MM.1S (cell line): ENCODE results near the gene GALNS.

Source experiments
- DNase-seq: peaks from one replicate; pipeline ENCODE4 v3.0.0-alpha.2; 2015
- H2AFZ ChIP-seq: fragments of 300-600 bp; sonication (generic); 2 replicates; pipeline ENCODE4 v1.6.0; 2016; ENCODE audit warnings: antibody characterized with exemption, low read length
- H3F3A ChIP-seq: fragments of 300-600 bp; sonication (generic); 2 replicates; pipeline ENCODE4 v1.6.1; 2016; ENCODE audit warnings: mild to moderate bottlenecking, antibody characterized with exemption, low read length, moderate library complexity, mixed read lengths; ENCODE audit not compliant: insufficient read depth
- H3K27ac ChIP-seq: fragments of 300-600 bp; sonication (generic); 2 replicates; pipeline ENCODE4 v1.5.1; 2016; ENCODE audit warnings: mild to moderate bottlenecking, low read length
- H3K27me3 ChIP-seq: fragments of 300-600 bp; sonication (generic); replicated peaks from 2 replicates; pipeline ENCODE4 v1.6.0; 2016; ENCODE audit warnings: low read length; ENCODE audit not compliant: insufficient read depth
- H3K36me3 ChIP-seq: fragments of 300-600 bp; sonication (generic); replicated peaks from 2 replicates; pipeline ENCODE4 v1.6.1; 2016; ENCODE audit warnings: mild to moderate bottlenecking, low read length, mixed read lengths; ENCODE audit not compliant: insufficient read depth
- H3K4me1 ChIP-seq: fragments of 300-600 bp; sonication (generic); 2 replicates; pipeline ENCODE4 v1.6.1; 2016; ENCODE audit warnings: low read length, mixed read lengths
- H3K4me2 ChIP-seq: fragments of 300-600 bp; sonication (generic); 2 replicates; pipeline ENCODE4 v1.6.0; 2016; ENCODE audit warnings: low read depth, low read length
- H3K4me3 ChIP-seq: fragments of 300-600 bp; sonication (generic); 2 replicates; pipeline ENCODE4 v1.5.1; 2016; ENCODE audit warnings: low read length, mixed read lengths
- H3K79me2 ChIP-seq: fragments of 300-600 bp; sonication (generic); 2 replicates; pipeline ENCODE4 v1.6.1; 2016; ENCODE audit warnings: mixed run types, low read length, mixed read lengths
- H3K9ac ChIP-seq: fragments of 300-600 bp; sonication (generic); 2 replicates; pipeline ENCODE4 v1.6.1; 2016; ENCODE audit warnings: low read length, mixed read lengths
- H3K9me2 ChIP-seq: fragments of 300-600 bp; sonication (generic); replicated peaks from 2 replicates; pipeline ENCODE4 v1.6.1; 2016; ENCODE audit warnings: mild to moderate bottlenecking, low read length, mixed read lengths; ENCODE audit not compliant: insufficient read depth
- H3K9me3 ChIP-seq: fragments of 300-600 bp; sonication (generic); replicated peaks from 2 replicates; pipeline ENCODE4 v1.6.1; 2016; ENCODE audit warnings: mild to moderate bottlenecking, low read length, mixed read lengths; ENCODE audit not compliant: insufficient read depth
- H4K20me1 ChIP-seq: fragments of 300-600 bp; sonication (generic); 2 replicates; pipeline ENCODE4 v1.6.1; 2016; ENCODE audit warnings: mild to moderate bottlenecking, low read length, moderate library complexity, mixed read lengths; ENCODE audit not compliant: insufficient read depth
- CTCF ChIP-seq: fragments of 300-600 bp; sonication (generic); IDR thresholded peaks from 2 replicates; pipeline ENCODE4 v1.5.1; 2016; ENCODE audit warnings: antibody characterized with exemption, low read length, mixed read lengths
- EZH2 ChIP-seq: fragments of 300-600 bp; sonication (generic); optimal IDR thresholded peaks from 2 replicates; pipeline ENCODE3; 2017; ENCODE audit warnings: low read depth, mild to moderate bottlenecking, antibody characterized with exemption, low read length, mixed read lengths
- EZH2phosphoT487 ChIP-seq: fragments of 300-600 bp; sonication (generic); IDR thresholded peaks from 2 replicates; pipeline ENCODE4 v1.6.1; 2018; ENCODE audit warnings: antibody characterized with exemption, low read length

Gene GALNS

GRCh38 chr16:88809676-88810165 lies 47.0 kb downstream of the GALNS start:
- TF ChIP-seq EZH2phosphoT487 (no peak), CTCF (no peak), EZH2 (no peak)
- H4K20me1 ChIP-seq, result no peaks in the 10 kb centered on the region
- peak overlapping the region; percentile 70; the same call in 1 of the 2 replicates for H3K4me3 ChIP-seq
- peak overlapping the region; percentile 61; the same call in 1 of the 2 replicates for H3K27ac ChIP-seq
- peaks cover 10% of the 10 kb centered on the region; the same call in 1 of the 2 replicates for H3F3A ChIP-seq
- peak overlapping the region; percentile 92; the same call in 1 of the 2 replicates for H3K4me2 ChIP-seq
- no peak overlapping the region for H2AFZ ChIP-seq
- H3K36me3 ChIP-seq, result no peaks in the 10 kb centered on the region
- DNase-seq, result no peak
- no peaks in the 10 kb centered on the region for H3K27me3 ChIP-seq
- H3K9me2 ChIP-seq, result no peaks in the 10 kb centered on the region
- peaks cover 52% of the 10 kb centered on the region for H3K79me2 ChIP-seq
- peak overlapping the region; percentile 75; the same call in 1 of the 2 replicates for H3K9ac ChIP-seq
- H3K4me1 ChIP-seq, result peaks cover 6% of the 10 kb centered on the region; the same call in 1 of the 2 replicates
- no peaks in the 10 kb centered on the region for H3K9me3 ChIP-seq

- no peak for DNase-seq
- Histone ChIP-seq H3K4me1 (peaks cover 6% of the 10 kb centered on the region; the same call in 1 of the 2 replicates), H2AFZ (no peak overlapping the region), H3K9me3 (no peaks in the 10 kb centered on the region), H3K36me3 (no peaks in the 10 kb centered on the region), H3K9ac (no peak overlapping the region), H4K20me1 (no peaks in the 10 kb centered on the region), H3F3A (peaks cover 10% of the 10 kb centered on the region; the same call in 1 of the 2 replicates), H3K4me3 (no peak overlapping the region), H3K9me2 (no peaks in the 10 kb centered on the region), H3K27ac (no peak overlapping the region), H3K27me3 (no peaks in the 10 kb centered on the region), H3K4me2 (peak overlapping the region; percentile 92; the same call in 1 of the 2 replicates), H3K79me2 (peaks cover 58% of the 10 kb centered on the region)
- no peak for TF ChIP-seq EZH2
These were observed 47.6 kb downstream of the GALNS start for GRCh38 chr16:88809068-88809675.

- H3K36me3 ChIP-seq, result no peaks in the 10 kb centered on the region
- H3K9me2 ChIP-seq, result no peaks in the 10 kb centered on the region
- no peak for TF ChIP-seq CTCF
- TF ChIP-seq EZH2, result no peak
- no peak for TF ChIP-seq EZH2phosphoT487
- no peaks in the 10 kb centered on the region for H3K27me3 ChIP-seq
- H3K79me2 ChIP-seq, result peaks cover 60% of the 10 kb centered on the region
- no peaks in the 10 kb centered on the region for H4K20me1 ChIP-seq
- H3K4me3 ChIP-seq, result no peak overlapping the region
- H3F3A ChIP-seq, result peaks cover 10% of the 10 kb centered on the region; the same call in 1 of the 2 replicates
- no peak overlapping the region for H2AFZ ChIP-seq
- H3K4me2 ChIP-seq, result no peak overlapping the region
- no peak overlapping the region for H3K27ac ChIP-seq
- no peak for DNase-seq
- H3K9ac ChIP-seq, result no peak overlapping the region
- no peaks in the 10 kb centered on the region for H3K9me3 ChIP-seq
- peaks cover 6% of the 10 kb centered on the region; the same call in 1 of the 2 replicates for H3K4me1 ChIP-seq
These were observed 48.9 kb downstream of the GALNS start for GRCh38 chr16:88807626-88808453.
